ENCODE measurements around the gene CYTH3. TPM values are rescaled to one million over a fixed set of nuclear protein-coding genes. Genes with fewer than 3 reads are reported as not detected.

The CYTH3 gene
- total RNA-seq, 2 donors from 2014 or later = 1.4 to 2.0 TPM

DNA sequence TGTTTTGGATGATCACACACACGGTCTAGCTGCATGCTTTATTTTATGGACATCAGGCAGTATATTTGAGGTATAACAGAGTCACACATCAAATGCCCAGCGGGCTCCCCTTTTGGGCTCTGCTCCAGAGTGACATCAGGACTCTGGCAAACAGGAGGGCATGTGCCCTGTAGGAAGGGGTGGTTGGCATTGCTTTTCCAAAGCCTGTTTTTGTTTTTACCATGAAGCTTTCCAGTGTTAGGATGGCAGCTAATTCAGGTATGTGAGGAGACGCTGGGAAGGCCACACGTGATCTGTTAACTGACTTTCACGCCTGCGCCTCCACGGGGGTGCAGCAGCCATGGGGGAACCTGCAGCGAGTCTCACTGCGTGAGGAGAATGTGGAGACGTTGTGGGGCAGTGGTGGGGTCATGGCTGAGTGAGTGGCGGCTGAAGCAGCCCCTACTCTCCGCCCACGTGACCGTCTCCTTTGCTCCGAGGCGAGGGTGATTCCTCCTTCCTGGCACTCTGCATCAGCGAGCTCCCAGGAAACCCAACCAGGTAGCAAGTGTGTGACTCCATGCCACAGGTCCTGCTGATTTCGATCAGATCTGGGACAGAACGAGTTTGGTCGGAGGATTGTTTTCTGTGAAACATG, 123.6 kb downstream of the CYTH3 start:
- DNase-seq (no peak), ATAC-seq (replicated peaks in 1 of 2) (no peak)
- no peaks in the 10 kb centered on the region for H3K9me3 Mint-ChIP-seq
- no peak overlapping the region for H3K4me3 Mint-ChIP-seq
- no peaks in the 10 kb centered on the region for H3K27me3 Mint-ChIP-seq (ENCODE audit: low read depth)
- H3K4me1 Mint-ChIP-seq (ENCODE audit: low read depth) = no peaks in the 10 kb centered on the region
- peaks cover 4 to 22% of the 10 kb centered on the region in 2 donors for H3K36me3 Mint-ChIP-seq (ENCODE audit: insufficient read depth in 2 of 2)
- H3K27ac Mint-ChIP-seq = no peak overlapping the region

DNA sequence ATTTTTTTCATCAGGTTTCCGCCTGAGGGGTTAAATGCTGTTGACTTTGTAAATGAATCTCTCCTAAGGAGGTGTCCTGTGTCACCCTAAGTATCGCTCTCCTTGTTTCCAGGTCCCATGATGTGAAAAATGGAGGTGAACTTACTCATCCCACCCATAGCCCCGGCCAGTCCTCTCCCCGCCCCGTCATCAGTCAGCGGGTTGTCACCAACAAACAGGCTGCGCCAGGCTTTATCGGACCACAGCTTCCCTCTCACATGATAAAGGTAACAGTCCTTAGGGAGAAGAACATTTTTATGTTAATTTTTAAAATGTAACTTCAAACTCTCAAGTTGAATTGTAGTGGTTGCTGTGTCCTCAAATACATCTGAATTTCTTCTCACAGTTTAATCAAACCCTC, 124.8 kb downstream of the CYTH3 start:
- H3K36me3 Mint-ChIP-seq (ENCODE audit: insufficient read depth in 2 of 2) = peaks cover 4 to 22% of the 10 kb centered on the region in 2 donors
- no peak overlapping the region for H3K27ac Mint-ChIP-seq
- no peak for ATAC-seq (replicated peaks in 1 of 2)

DNA sequence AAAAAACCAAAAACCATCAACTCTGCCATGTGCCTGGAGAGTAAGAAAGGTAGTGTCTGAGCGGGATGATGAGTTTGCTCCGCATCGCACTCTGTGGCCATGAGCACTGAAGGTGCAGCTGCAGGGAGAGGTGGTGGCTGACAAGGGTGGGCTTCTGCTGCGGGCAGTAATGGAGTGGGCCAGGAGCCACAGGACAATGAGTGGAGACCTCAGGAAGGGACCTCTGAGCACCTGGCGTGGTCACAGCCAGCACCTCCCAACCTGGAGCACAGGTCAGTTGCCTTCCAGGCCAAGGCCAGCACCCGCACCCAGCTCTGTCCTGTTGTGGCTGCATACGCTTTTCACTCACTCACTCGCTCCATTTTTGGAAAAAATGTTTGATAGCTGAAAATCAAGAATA, 125.8 kb downstream of the CYTH3 start:
- H3K36me3 Mint-ChIP-seq (ENCODE audit: insufficient read depth in 2 of 2) = peaks cover 7 to 22% of the 10 kb centered on the region in 2 donors
- H3K27ac Mint-ChIP-seq = no peak overlapping the region
- ATAC-seq (replicated peaks in 1 of 2) (no peak), DNase-seq (no peak)
- H3K4me3 Mint-ChIP-seq = no peak overlapping the region
- H3K27me3 Mint-ChIP-seq (ENCODE audit: low read depth) = no peaks in the 10 kb centered on the region
- H3K9me3 Mint-ChIP-seq = no peaks in the 10 kb centered on the region
- H3K4me1 Mint-ChIP-seq (ENCODE audit: low read depth) = no peaks in the 10 kb centered on the region

More for the DNA sequence above, 124.8 kb downstream of the CYTH3 start:
- Mint-ChIP-seq H3K27me3 (ENCODE audit: low read depth) (no peaks in the 10 kb centered on the region), H3K9me3 (no peaks in the 10 kb centered on the region), H3K4me3 (no peak overlapping the region), H3K4me1 (ENCODE audit: low read depth) (no peaks in the 10 kb centered on the region)
- DNase-seq = no peak

DNA sequence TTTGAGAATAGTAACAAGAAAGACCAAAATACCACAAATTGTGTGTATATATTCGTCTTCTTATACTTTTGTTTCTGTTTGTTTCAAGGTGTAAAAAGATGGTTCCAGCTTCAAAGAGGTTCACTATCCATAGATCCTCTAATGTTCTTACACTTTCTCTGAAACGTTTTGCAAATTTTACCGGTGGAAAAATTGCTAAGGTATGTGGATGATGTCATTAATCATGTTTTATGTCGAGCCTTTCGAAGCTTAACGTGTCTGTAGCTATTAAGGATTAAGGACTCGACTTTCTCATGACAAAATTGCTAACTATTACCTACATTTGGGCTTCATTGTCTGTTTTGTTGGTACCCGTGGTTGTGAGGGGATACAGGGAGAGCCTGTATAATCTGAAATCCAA, 128.4 kb downstream of the CYTH3 start:
- no peak for ATAC-seq (replicated peaks in 1 of 2)
- Mint-ChIP-seq H3K36me3 (ENCODE audit: insufficient read depth in 2 of 2) (peaks cover 9 to 18% of the 10 kb centered on the region in 2 donors), H3K4me3 (no peak overlapping the region), H3K9me3 (no peaks in the 10 kb centered on the region), H3K4me1 (ENCODE audit: low read depth) (no peaks in the 10 kb centered on the region), H3K27me3 (ENCODE audit: low read depth) (no peaks in the 10 kb centered on the region), H3K27ac (no peak overlapping the region)
- DNase-seq = no peak

DNA sequence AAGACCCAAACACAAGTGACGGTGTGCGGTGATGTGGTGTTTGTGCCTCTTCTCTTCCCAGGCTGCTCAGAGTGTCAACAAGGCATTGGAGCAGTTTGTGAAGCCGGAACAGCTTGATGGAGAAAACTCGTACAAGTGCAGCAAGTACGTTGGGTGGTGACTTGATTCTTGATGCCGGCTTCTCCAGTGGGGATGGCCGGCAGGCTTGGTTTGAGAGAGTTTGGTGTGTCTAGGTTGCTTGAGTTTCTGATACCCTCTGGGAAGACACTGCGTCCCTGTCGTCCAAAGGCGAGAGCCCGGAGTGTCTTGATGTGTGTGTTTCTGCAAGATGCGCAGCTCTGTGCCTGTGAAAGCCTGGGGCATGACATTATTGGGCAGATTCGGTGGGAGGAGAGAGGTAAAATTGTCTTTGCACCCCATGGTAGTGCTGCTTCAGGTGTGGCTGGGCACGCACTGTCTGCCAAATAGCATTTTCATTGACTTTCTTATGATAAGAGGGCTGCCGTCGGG, 129.5 kb downstream of the CYTH3 start:
- no peaks in the 10 kb centered on the region for H3K27me3 Mint-ChIP-seq (ENCODE audit: low read depth)
- no peaks in the 10 kb centered on the region for H3K4me1 Mint-ChIP-seq (ENCODE audit: low read depth)
- DNase-seq = no peak
- H3K36me3 Mint-ChIP-seq (ENCODE audit: insufficient read depth in 2 of 2) = peaks cover 7 to 18% of the 10 kb centered on the region in 2 donors
- H3K9me3 Mint-ChIP-seq = no peaks in the 10 kb centered on the region
- H3K27ac Mint-ChIP-seq = no peak overlapping the region
- ATAC-seq (replicated peaks in 1 of 2) = no peak
- H3K4me3 Mint-ChIP-seq = no peak overlapping the region

DNA sequence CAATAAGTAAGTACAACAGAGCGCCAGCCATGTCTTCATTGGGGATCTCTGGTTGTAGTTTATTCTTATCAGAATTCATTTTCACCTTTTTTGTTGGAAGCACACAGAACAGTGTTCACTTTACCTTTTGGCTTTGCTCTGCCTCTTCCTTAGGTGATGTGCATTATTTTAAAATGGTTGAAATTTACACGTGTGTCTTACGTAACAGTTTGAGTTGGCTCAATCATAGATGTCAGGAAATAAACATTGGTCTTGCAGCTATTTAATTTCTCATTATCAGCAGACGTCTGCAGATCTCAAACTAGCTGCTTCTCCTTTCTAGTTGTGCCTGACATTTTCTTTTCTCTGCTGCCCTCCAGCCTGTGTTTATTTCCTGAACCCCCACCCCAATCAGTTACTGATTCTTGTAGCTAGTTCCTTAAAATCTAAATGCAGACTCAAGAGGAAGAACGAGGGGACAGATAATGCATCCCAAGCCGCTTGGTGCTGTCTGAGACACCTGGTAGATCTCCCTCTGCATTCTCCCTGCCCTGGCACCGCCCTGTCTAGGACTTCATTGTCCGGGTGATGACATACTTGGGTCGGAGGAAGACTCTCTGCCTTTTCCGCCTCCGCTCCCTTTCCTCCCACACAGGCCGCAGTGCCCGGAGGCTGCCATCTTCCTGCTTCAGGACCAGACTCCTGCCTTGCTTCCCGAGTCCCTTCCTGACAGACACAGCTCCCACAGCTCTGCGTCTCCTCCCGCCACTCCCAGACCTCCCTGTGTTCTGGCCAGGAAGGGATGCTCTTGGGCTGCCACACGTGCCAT, 133.0 kb downstream of the CYTH3 start:
- ATAC-seq (replicated peaks in 1 of 2) (no peak), DNase-seq (no peak)
- H3K9me3 Mint-ChIP-seq = no peaks in the 10 kb centered on the region
- H3K4me1 Mint-ChIP-seq (ENCODE audit: low read depth) = no peaks in the 10 kb centered on the region
- no peaks in the 10 kb centered on the region for H3K27me3 Mint-ChIP-seq (ENCODE audit: low read depth)
- H3K27ac Mint-ChIP-seq = no peak overlapping the region
- H3K36me3 Mint-ChIP-seq (ENCODE audit: insufficient read depth in 2 of 2) = peaks cover 5 to 6% of the 10 kb centered on the region in 2 donors
- H3K4me3 Mint-ChIP-seq = no peak overlapping the region

DNA sequence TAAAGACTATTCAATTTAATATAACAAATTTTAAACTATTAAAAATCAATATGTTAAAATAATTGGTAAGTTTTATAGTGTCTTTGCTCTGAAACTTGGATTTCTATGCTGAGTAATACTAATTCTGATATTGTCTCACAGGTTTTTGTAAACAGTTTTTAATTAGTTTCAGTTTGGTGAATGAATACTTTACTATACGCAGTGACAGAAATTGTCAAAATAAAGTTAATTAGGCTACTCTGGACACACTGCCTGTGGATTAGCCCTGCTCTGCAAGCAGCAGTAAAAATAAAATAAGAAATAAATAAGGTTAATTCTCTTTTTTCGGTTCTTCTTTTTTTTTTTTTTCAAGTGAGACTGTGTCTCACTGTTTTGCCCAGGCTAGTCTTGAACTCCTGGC, 135.9 kb downstream of the CYTH3 start:
- Mint-ChIP-seq H3K27ac (no peak overlapping the region), H3K9me3 (no peaks in the 10 kb centered on the region), H3K27me3 (ENCODE audit: low read depth) (no peaks in the 10 kb centered on the region), H3K36me3 (ENCODE audit: insufficient read depth in 2 of 2) (peaks cover 1% of the 10 kb centered on the region in 2 donors), H3K4me3 (no peak overlapping the region), H3K4me1 (ENCODE audit: low read depth) (no peaks in the 10 kb centered on the region)
- ATAC-seq (replicated peaks in 1 of 2) = no peak
- no peak for DNase-seq

DNA sequence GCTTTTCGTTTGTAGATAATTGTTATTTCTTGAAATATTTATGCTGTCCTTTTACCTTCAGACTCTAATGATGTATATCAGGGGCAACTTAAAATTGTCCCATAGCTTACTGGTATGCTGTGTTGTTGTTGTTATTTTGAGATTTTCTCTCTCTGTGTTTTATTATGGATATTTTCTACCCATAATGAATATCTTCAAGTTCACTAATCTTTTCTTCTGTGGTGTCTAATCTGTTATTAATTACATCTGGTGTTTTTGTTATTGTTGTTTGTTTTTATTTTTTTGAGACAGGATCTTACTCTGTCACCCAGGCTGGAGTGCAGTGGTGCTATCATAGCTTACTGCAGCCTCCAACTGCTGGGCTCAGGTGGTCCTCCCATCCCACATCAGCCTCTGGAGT, 139.2 kb downstream of the CYTH3 start:
- H3K4me1 Mint-ChIP-seq (ENCODE audit: low read depth) = no peaks in the 10 kb centered on the region
- H3K9me3 Mint-ChIP-seq = no peaks in the 10 kb centered on the region
- ATAC-seq (replicated peaks in 1 of 2) = no peak
- H3K36me3 Mint-ChIP-seq (ENCODE audit: insufficient read depth in 2 of 2) = peaks cover 2 to 3% of the 10 kb centered on the region in 2 donors
- no peaks in the 10 kb centered on the region for H3K27me3 Mint-ChIP-seq (ENCODE audit: low read depth)
- H3K4me3 Mint-ChIP-seq = no peak overlapping the region
- peak overlapping the region; percentile 80 for H3K27ac Mint-ChIP-seq
- no peak for DNase-seq

DNA sequence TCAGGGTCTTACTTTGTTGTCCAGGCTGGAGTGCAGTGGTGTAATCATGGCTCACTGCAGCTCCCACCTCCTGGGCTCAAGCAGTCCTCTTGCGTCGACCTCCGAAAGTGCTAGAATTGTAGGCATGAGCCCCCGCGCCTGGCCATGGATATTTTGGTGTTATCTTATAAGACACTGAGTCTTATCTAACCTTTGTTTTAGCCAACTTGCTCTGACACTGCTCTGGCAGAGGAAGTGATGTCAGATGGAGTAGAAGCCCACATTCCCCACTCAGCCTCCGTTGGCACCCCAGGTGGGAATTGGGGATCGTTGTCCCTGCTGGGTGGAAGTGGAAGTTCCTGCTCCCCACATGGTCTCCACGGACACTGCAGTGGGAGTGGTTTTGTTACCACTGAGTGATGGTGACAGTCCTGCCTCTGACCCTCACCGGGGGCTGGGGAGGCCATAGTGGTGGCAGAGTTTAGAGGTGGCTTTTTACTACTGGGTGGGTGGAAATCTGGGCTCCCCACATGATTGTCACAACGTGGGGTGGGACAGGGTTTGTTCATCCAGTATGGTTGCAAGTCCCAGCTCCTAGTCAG, 142.3 kb downstream of the CYTH3 start:
- Mint-ChIP-seq H3K4me1 (ENCODE audit: low read depth) (no peaks in the 10 kb centered on the region), H3K9me3 (no peaks in the 10 kb centered on the region), H3K36me3 (ENCODE audit: insufficient read depth in 2 of 2) (peaks cover 2 to 8% of the 10 kb centered on the region in 2 donors), H3K27me3 (ENCODE audit: low read depth) (no peaks in the 10 kb centered on the region), H3K27ac (no peak overlapping the region), H3K4me3 (no peak overlapping the region)
- DNase-seq (no peak), ATAC-seq (replicated peaks in 1 of 2) (no peak)

DNA sequence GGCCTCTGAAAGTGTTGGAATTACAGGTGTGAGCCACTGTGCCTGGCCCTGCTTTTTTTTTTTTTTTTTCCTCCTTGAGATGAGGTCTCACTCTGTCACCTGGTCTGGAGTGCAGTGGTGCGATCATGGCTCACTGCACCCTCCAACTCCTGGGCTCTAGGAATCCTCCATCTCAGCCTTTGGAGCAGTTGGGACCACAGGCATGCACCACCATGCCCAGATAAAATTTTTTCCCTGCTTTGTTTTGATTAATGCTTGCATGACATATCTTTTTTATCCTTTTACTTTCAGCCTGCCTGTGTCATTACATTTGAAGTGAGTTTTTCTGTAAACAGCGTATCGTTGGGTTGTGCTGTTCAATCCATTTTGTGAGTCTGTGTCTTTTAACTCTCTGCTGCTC, 144.2 kb downstream of the CYTH3 start:
- Mint-ChIP-seq H3K27me3 (ENCODE audit: low read depth) (no peaks in the 10 kb centered on the region), H3K27ac (peak overlapping the region; percentile 80), H3K4me1 (ENCODE audit: low read depth) (no peaks in the 10 kb centered on the region), H3K36me3 (ENCODE audit: insufficient read depth in 2 of 2) (peaks cover 4 to 16% of the 10 kb centered on the region in 2 donors), H3K9me3 (no peaks in the 10 kb centered on the region), H3K4me3 (no peak overlapping the region)
- DNase-seq (no peak), ATAC-seq (replicated peaks in 1 of 2) (no peak)

DNA sequence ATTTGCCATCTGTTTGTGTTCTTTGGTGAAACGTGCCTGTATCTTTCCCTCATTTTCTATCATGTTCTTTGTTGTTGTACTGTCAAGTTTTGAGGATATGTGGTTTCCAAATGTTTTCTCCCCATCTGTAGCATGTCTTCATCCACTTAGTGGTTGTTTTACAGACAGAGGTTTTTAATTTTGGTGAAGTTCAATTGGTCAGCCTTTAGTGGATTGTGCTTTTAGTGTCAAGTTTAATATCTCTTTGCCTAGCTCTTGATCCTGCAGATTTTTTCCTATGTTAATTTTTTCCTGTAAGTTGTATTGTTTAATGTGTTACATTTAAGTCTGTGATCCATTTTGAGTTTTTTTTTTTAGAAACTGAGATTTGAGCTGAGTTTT, 145.3 kb downstream of the CYTH3 start:
- ATAC-seq (replicated peaks in 1 of 2) (no peak), DNase-seq (no peak)
- Mint-ChIP-seq H3K27me3 (ENCODE audit: low read depth) (no peaks in the 10 kb centered on the region), H3K27ac (no peak overlapping the region), H3K4me1 (ENCODE audit: low read depth) (no peaks in the 10 kb centered on the region), H3K4me3 (no peak overlapping the region), H3K9me3 (peaks cover 0 to under 1% of the 10 kb centered on the region in 2 donors), H3K36me3 (ENCODE audit: insufficient read depth in 2 of 2) (peaks cover 4 to 17% of the 10 kb centered on the region in 2 donors)

DNA sequence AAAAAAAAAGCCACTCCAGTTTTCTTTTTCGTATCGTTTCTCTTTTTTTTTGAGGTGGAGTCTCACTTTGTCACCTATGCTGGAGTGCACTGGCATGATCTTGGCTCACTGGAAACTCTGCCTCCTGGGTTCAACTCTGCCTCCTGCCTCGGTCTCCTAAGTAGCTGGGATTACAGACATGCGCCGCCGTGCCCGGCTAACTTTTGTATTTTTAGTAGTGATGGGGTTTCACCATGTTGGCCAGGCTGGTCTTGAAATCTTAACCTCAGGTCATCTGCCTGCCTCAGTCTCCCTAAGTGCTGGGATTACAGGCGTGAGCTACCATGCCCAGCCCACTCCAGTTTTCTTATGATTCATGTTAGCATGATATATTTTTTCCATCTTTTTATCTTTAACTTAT, 148.6 kb downstream of the CYTH3 start:
- no peaks in the 10 kb centered on the region for H3K4me1 Mint-ChIP-seq (ENCODE audit: low read depth)
- H3K4me3 Mint-ChIP-seq = no peak overlapping the region
- ATAC-seq (replicated peaks in 1 of 2) (no peak), DNase-seq (no peak)
- H3K36me3 Mint-ChIP-seq (ENCODE audit: insufficient read depth in 2 of 2) = peaks cover 13 to 47% of the 10 kb centered on the region in 2 donors
- no peak overlapping the region for H3K27ac Mint-ChIP-seq
- no peaks in the 10 kb centered on the region for H3K27me3 Mint-ChIP-seq (ENCODE audit: low read depth)
- peaks cover 3 to 4% of the 10 kb centered on the region in 2 donors for H3K9me3 Mint-ChIP-seq

DNA sequence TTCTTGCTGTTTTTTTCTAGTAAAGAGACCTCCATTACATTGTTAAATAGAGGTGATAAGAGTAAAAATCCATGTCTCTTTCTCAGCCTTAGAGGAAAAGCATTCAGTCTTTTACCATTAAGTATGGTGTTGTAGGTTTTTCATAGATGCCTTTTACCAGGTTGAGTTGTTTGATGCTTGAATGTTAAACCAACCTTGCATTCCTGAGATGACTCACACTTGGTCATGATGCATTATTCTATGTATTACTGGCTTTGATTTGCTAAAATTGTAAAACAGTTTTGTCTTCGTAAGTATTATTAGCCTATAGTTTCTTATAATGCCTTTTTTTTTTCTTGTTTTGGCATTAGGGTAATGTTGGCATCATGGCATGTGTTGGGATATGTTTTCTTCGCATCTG, 151.3 kb downstream of the CYTH3 start:
- H3K4me1 Mint-ChIP-seq (ENCODE audit: low read depth) = peaks cover 15% of the 10 kb centered on the region
- ATAC-seq (replicated peaks in 1 of 2) = no peak
- peaks cover 3 to 4% of the 10 kb centered on the region in 2 donors for H3K9me3 Mint-ChIP-seq

More for the DNA sequence above, 151.3 kb downstream of the CYTH3 start:
- H3K27ac Mint-ChIP-seq = no peak overlapping the region
- no peak overlapping the region for H3K4me3 Mint-ChIP-seq
- no peaks in the 10 kb centered on the region for H3K27me3 Mint-ChIP-seq (ENCODE audit: low read depth)
- DNase-seq = no peak
- H3K36me3 Mint-ChIP-seq (ENCODE audit: insufficient read depth in 2 of 2) = peaks cover 21 to 53% of the 10 kb centered on the region in 2 donors

Measured in activated T-cell treated with anti-CD3 and anti-CD28 coated beads, Interleukin-2, amount 50 U/mL, for 72 hours (primary cell).